T-cell (primary cell): Measurements from ENCODE around the gene METTL26. TPM values are rescaled to one million over a fixed set of nuclear protein-coding genes. Genes with fewer than 3 reads are reported as not detected.
A peak's percentile ranks its signal among the peaks of the same experiment; 100 is the strongest.

Experiments
- ATAC-seq, 4 experiments: fragments of 200-7000 bp in 3 of 4; fragments of 150-1000 bp in 1 of 4; cut with Tn5 transposase; replicated peaks in 1 of 4; 1 replicate in 3 of 4; 2 replicates in 1 of 4; pipeline ENCODE4 v1.10.0; 2021; ENCODE audit warnings: moderate library complexity in 3 of 4, mild to moderate bottlenecking in 2 of 4, moderate number of reproducible peaks in 1 of 4
- CTCF ChIA-PET, 2 donors: fragments of 300-600 bp; sonication (Branson Sonifier 250); formaldehyde crosslinking; loops; one replicate each; lab custom pipeline; 2022; ENCODE audit warnings: antibody characterized with exemption in 2 of 2; lab: Charles Lee
- POLR2A ChIA-PET, 2 donors: fragments of 300-600 bp; sonication (Branson Sonifier 250); formaldehyde crosslinking; loops; one replicate each; lab custom pipeline; 2022; ENCODE audit warnings: antibody characterized with exemption in 2 of 2; lab: Charles Lee
- DNase-seq, 35 experiments: peaks; one replicate each; pipeline versions ENCODE4 v3.0.0 to v3.0.0-alpha.2; 2013 to 2023
- H3K27ac ChIP-seq: one replicate; pipeline ENCODE4 v1.5.1; 2013; ENCODE audit warnings: low read length
- H3K27me3 ChIP-seq, 2 experiments: replicated peaks in 1 of 2; 1 replicate in 1 of 2; 2 replicates in 1 of 2; pipeline versions ENCODE4 v1.6.1 to v1.7.0; 2013; ENCODE audit warnings: low read length in 1 of 2, mixed read lengths in 1 of 2; ENCODE audit not compliant: control insufficient read depth in 2 of 2, insufficient read depth in 2 of 2; ENCODE audit errors: extremely low read depth in 1 of 2
- H3K36me3 ChIP-seq, 2 donors: 1 replicate in 1 of 2; 2 replicates in 1 of 2; pipeline versions ENCODE4 v1.6.1 to v1.7.0; 2013; ENCODE audit warnings: low read length in 1 of 2; ENCODE audit not compliant: control insufficient read depth in 2 of 2, insufficient read depth in 1 of 2; ENCODE audit errors: extremely low read depth in 1 of 2
- H3K4me1 ChIP-seq, 2 experiments: 1 replicate in 1 of 2; 2 replicates in 1 of 2; pipeline versions ENCODE4 v1.6.1 to v1.7.0; 2013; ENCODE audit warnings: low read length in 2 of 2, mixed read lengths in 1 of 2; ENCODE audit not compliant: insufficient read depth in 2 of 2, control insufficient read depth in 1 of 2; ENCODE audit errors: extremely low read depth in 1 of 2
- H3K4me3 ChIP-seq, 2 donors: 1 replicate in 1 of 2; 2 replicates in 1 of 2; pipeline versions ENCODE4 v1.5.1 to v1.7.0; 2013; ENCODE audit warnings: mild to moderate bottlenecking in 2 of 2, low read length in 1 of 2, moderate library complexity in 1 of 2; ENCODE audit not compliant: control insufficient read depth in 1 of 2; ENCODE audit errors: extremely low read depth in 1 of 2
- H3K9me3 ChIP-seq: 2 replicates; pipeline ENCODE4 v1.7.0; 2013
- H3K27ac Mint-ChIP-seq, 2 donors: one replicate each; pipeline ENCODE4 v1.8.0; 2020 to 2021; ENCODE audit warnings: mild to moderate bottlenecking in 2 of 2, mixed read lengths in 2 of 2
- H3K27me3 Mint-ChIP-seq, 2 donors: one replicate each; pipeline ENCODE4 v1.8.0; 2021 to 2022; ENCODE audit warnings: mixed read lengths in 2 of 2
- H3K36me3 Mint-ChIP-seq: one replicate; pipeline ENCODE4 v1.8.0; 2021; ENCODE audit warnings: mixed read lengths
- H3K4me1 Mint-ChIP-seq, 3 donors: one replicate each; pipeline ENCODE4 v1.8.0; 2020 to 2022; ENCODE audit warnings: mixed read lengths in 3 of 3, mild to moderate bottlenecking in 1 of 3
- H3K4me3 Mint-ChIP-seq, 3 donors: one replicate each; pipeline ENCODE4 v1.8.0; 2020 to 2022; ENCODE audit warnings: mild to moderate bottlenecking in 3 of 3, mixed read lengths in 3 of 3, moderate library complexity in 3 of 3
- H3K9me3 Mint-ChIP-seq, 3 donors: one replicate each; pipeline ENCODE4 v1.8.0; 2020 to 2022; ENCODE audit warnings: mixed read lengths in 3 of 3
- WGBS: methylation state at CpG from one replicate; pipeline ENCODE4 v1.1.5; 2013; ENCODE audit warnings: missing lambda C conversion rate; ENCODE audit not compliant: insufficient coverage; 5-methylcytosine and 5-hydroxymethylcytosine counted together
- total RNA-seq, 35 experiments: library from RNA in 6 of 35; stranded (reverse) in 6 of 35; fragments of 120-200 nt in 1 of 35; gene quantifications; one replicate each; pipeline versions ENCODE4 v1.2.1 to v1.2.4 and lab custom pipeline; 2013 to 2026

Gene METTL26
- total RNA-seq, 5 donors from 2014 or later (not counting 1 experiment from before 2014, with no cell fraction given): 42.1 to 94.0 (median 87.2) TPM

GRCh38 chr16:646679-647172, 10.6 kb upstream of the METTL26 start:
- Histone ChIP-seq H3K27ac (no peak overlapping the region), H3K4me1 (peaks cover 5 to 37% of the 10 kb centered on the region in 2 experiments), H3K36me3 (peaks cover 0 to 7% of the 10 kb centered on the region in 2 donors), H3K27me3 (no peaks in the 10 kb centered on the region), H3K4me3 (no peak overlapping the region), H3K9me3 (no peaks in the 10 kb centered on the region)
- ChIA-PET POLR2A (no interaction called here), CTCF (no interaction called here)
- 91% methylated on average over 15 of the region's 22 CpGs for WGBS
- Mint-ChIP-seq H3K36me3 (no peaks in the 10 kb centered on the region), H3K27me3 (no peaks in the 10 kb centered on the region), H3K4me1 (peaks cover 9 to 33% (median 24%) of the 10 kb centered on the region in 3 donors), H3K4me3 (peak overlapping the region in 1 of 3 donors; percentile 28), H3K9me3 (no peaks in the 10 kb centered on the region), H3K27ac (no peak overlapping the region)
- DNase-seq (no peak), ATAC-seq (no peak)

DNA sequence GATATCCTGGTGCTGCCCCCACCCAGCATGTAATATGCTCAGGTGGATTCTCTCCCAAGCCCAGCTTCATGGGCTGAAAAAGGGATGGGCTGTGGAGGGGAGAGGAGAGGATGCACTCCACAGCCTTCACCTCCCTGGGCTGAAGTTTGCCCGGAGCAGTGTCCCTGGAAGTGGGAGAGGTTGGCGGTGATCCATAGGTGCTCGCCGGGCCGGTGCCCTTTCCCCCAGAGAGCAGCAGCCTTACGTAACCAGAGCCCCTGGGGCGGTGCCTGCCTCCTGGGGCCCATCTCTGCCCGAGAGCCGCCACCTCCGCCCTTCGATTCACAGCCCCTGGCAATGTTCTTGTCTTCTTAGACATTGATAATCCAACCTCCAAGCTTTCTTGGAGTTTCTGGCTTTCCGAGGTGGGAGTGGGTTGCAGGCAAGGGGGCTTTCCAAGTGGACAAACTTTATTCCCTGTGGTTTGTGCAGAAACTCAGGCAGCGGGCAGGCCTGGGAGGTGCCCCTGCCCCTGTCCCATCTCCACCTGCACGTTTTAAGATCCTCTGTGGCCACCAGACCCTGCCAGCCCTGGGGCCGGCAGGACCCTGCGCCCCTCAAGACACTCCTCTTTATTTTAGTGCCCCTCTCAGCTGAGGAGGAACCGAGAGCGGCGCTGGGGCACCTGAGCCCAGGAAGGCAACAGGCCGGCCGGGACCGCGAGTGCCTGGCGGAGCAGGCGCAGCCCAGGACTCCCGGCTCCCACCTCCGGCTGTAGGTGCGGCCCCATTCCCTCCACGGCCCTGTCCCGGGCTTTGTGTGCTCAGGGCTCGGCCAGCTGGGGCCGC, 10.0 kb upstream of the METTL26 start:
- ATAC-seq: no peak

GRCh38 chr16:644556-644955, 8.5 kb upstream of the METTL26 start:
- peaks cover 9 to 27% (median 20%) of the 10 kb centered on the region in 3 donors for H3K4me1 Mint-ChIP-seq
- Histone ChIP-seq H3K36me3 (no peaks in the 10 kb centered on the region), H3K4me3 (no peak overlapping the region), H3K4me1 (peaks cover 5 to 41% of the 10 kb centered on the region in 2 experiments), H3K9me3 (no peaks in the 10 kb centered on the region), H3K27ac (no peak overlapping the region), H3K27me3 (no peaks in the 10 kb centered on the region)
- DNase-seq: no peak
- no peaks in the 10 kb centered on the region for H3K27me3 Mint-ChIP-seq
- ChIA-PET CTCF (no interaction called here), POLR2A (no interaction called here)
- peak overlapping the region in 2 of 3 donors; percentile 58 to 69 for H3K4me3 Mint-ChIP-seq
- WGBS: 100% methylated on average over 3 of the region's 12 CpGs
- no peaks in the 10 kb centered on the region for H3K9me3 Mint-ChIP-seq
- no peak for ATAC-seq
- no peak overlapping the region for H3K27ac Mint-ChIP-seq
- H3K36me3 Mint-ChIP-seq: no peaks in the 10 kb centered on the region

More for the DNA sequence above, 10.0 kb upstream of the METTL26 start:
- no peaks in the 10 kb centered on the region for H3K27me3 ChIP-seq
- H3K4me3 ChIP-seq: no peak overlapping the region
- DNase-seq: no peak
- H3K36me3 Mint-ChIP-seq: no peaks in the 10 kb centered on the region
- POLR2A ChIA-PET: interaction anchor here in 1 of 2 donors (0.6 kb wide), 1 partner anchor 25 kb away, joined by 4 read pairs; no protein-coding TSS in a partner anchor
- H3K27me3 Mint-ChIP-seq: no peaks in the 10 kb centered on the region
- H3K27ac ChIP-seq: no peak overlapping the region
- peaks cover 9 to 33% (median 24%) of the 10 kb centered on the region in 3 donors for H3K4me1 Mint-ChIP-seq
- 95% methylated on average over 23 of the region's 32 CpGs for WGBS
- peaks cover 0 to under 1% of the 10 kb centered on the region in 2 donors for H3K36me3 ChIP-seq
- peaks cover 5 to 42% of the 10 kb centered on the region in 2 experiments for H3K4me1 ChIP-seq
- H3K27ac Mint-ChIP-seq: no peak overlapping the region
- no peaks in the 10 kb centered on the region for H3K9me3 Mint-ChIP-seq
- H3K4me3 Mint-ChIP-seq: no peak overlapping the region
- H3K9me3 ChIP-seq: no peaks in the 10 kb centered on the region
- CTCF ChIA-PET: no interaction called here

GRCh38 chr16:643050-643368, 6.9 kb upstream of the METTL26 start:
- Mint-ChIP-seq H3K27me3 (no peaks in the 10 kb centered on the region), H3K36me3 (no peaks in the 10 kb centered on the region), H3K9me3 (no peaks in the 10 kb centered on the region), H3K4me3 (peak overlapping the region; percentile 54 to 72 (median 69)), H3K27ac (peak overlapping the region in 1 of 2 donors; percentile 16), H3K4me1 (peaks cover 9 to 22% (median 13%) of the 10 kb centered on the region in 3 donors)
- no peak for DNase-seq
- H3K27me3 ChIP-seq: no peaks in the 10 kb centered on the region
- ChIA-PET POLR2A (no interaction called here), CTCF (no interaction called here)
- no peak for ATAC-seq
- H3K36me3 ChIP-seq: no peaks in the 10 kb centered on the region
- H3K9me3 ChIP-seq: no peaks in the 10 kb centered on the region
- H3K4me3 ChIP-seq: peak overlapping the region in 1 of 2 donors; percentile 48
- WGBS: 98% methylated on average over 9 of the region's 13 CpGs
- peak overlapping the region; percentile 41 for H3K27ac ChIP-seq
- H3K4me1 ChIP-seq: peaks cover 0 to 32% of the 10 kb centered on the region in 2 experiments

GRCh38 chr16:642189-643049, 6.3 kb upstream of the METTL26 start:
- Histone ChIP-seq H3K4me1 (peaks cover 1 to 30% of the 10 kb centered on the region in 2 experiments), H3K27ac (peak overlapping the region; percentile 41), H3K9me3 (no peaks in the 10 kb centered on the region), H3K4me3 (peak overlapping the region; percentile 48 to 64), H3K36me3 (no peaks in the 10 kb centered on the region), H3K27me3 (no peaks in the 10 kb centered on the region)
- Mint-ChIP-seq H3K36me3 (no peaks in the 10 kb centered on the region), H3K4me1 (peaks cover 9 to 20% (median 12%) of the 10 kb centered on the region in 3 donors), H3K27ac (peak overlapping the region in 1 of 2 donors; percentile 16), H3K4me3 (peak overlapping the region; percentile 54 to 72 (median 69)), H3K27me3 (no peaks in the 10 kb centered on the region), H3K9me3 (no peaks in the 10 kb centered on the region)
- DNase-seq (peak in 4 of 35 experiments; percentile 22 to 36 (median 28)), ATAC-seq (peak; percentile 39 to 56 (median 50))
- WGBS: 3% methylated on average over 63 of the region's 72 CpGs
- POLR2A ChIA-PET: no interaction called here
- CTCF ChIA-PET: no interaction called here
